Right ventricle myocardium superior (tissue), 1 donor: Measurements from ENCODE around the gene GPR32. TPM values are rescaled to one million over a fixed set of nuclear protein-coding genes. Genes with fewer than 3 reads are reported as not detected.
"Not testable (repeated sequence)": the region's sequence is repeated elsewhere in the genome, so short reads cannot be mapped to it uniquely, and the experiment has no call there.

Experiments
- ATAC-seq: fragments of 200-7000 bp; cut with Tn5 transposase; one replicate; pipeline ENCODE4 v1.9.1; 2020; ENCODE audit warnings: mild to moderate bottlenecking; ENCODE audit not compliant: poor library complexity
- DNase-seq: peaks from one replicate; pipeline ENCODE4 v3.0.0-alpha.2; 2020
- intact Hi-C: fragments of 100-400 bp; cut with DNase I; formaldehyde crosslinking; loops from one replicate; pipeline ENCODE4 v1.11.2; 2022
- total RNA-seq: library from RNA; stranded (reverse); fragmentation: NEBNext Ultra II Directional; extraction: Animal tissue kit (Norgen Biotek cat#: 25700); gene quantifications from one replicate; pipeline ENCODE4 v1.2.1, GENCODE V29; 2021
- donor health status: DM: no; HTN: yes; CAD: no; lungs with severe emphysema.

GPR32 gene
- total RNA-seq, 1 donor from 2014 or later = not detected

- intact Hi-C loops = no loop called here
- DNase-seq = no peak
- no peak for ATAC-seq
These were observed 7.0 kb downstream of the GPR32 start for GRCh38 chr19:50777261-50777660.

- ATAC-seq (no peak), DNase-seq (no peak)
- intact Hi-C loops = no loop called here
These were observed 7.6 kb downstream of the GPR32 start for GRCh38 chr19:50777830-50778303.

GRCh38 chr19:50778906-50779430 lies 8.7 kb downstream of the GPR32 start:
- intact Hi-C loops = no loop called here
- no peak for DNase-seq
- ATAC-seq = no peak

- no peak for ATAC-seq
- no peak for DNase-seq
- intact Hi-C loops = loop anchor here (5.0 to 10.0 kb wide), 2 partner anchors 105 to 412 kb away; partner anchors contain the start of gene NAPSA
These were observed 9.5 kb downstream of the GPR32 start for GRCh38 chr19:50779504-50780457.

GRCh38 chr19:50780753-50781435 lies 10.6 kb downstream of the GPR32 start:
- DNase-seq (no peak), ATAC-seq (no peak)
- intact Hi-C loops = loop anchor here (5.0 to 10.0 kb wide), 2 partner anchors 106 to 414 kb away; partner anchors contain the start of gene NAPSA

- intact Hi-C loops = loop anchor here (2.0 to 10.0 kb wide), 3 partner anchors 109 to 416 kb away; partner anchors contain the start of gene NAPSA
- ATAC-seq, DNase-seq: not testable (repeated sequence)
These were observed 13.5 kb downstream of the GPR32 start for GRCh38 chr19:50783848-50784152.

GRCh38 chr19:50784710-50785109 lies 14.4 kb downstream of the GPR32 start:
- intact Hi-C loops = loop anchor here (5.0 to 10.0 kb wide), 2 partner anchors 110 to 417 kb away; partner anchors contain the start of gene NAPSA
- no peak for DNase-seq
- no peak for ATAC-seq

GRCh38 chr19:50785329-50785728 lies 15.1 kb downstream of the GPR32 start:
- ATAC-seq = no peak
- intact Hi-C loops = loop anchor here (10.0 kb wide), 1 partner anchor 111 kb away; no protein-coding TSS in a partner anchor
- no peak for DNase-seq

GRCh38 chr19:50790396-50790795 lies 20.1 kb downstream of the GPR32 start, which contains the start of gene ACP4:
TSS of gene ACP4 (plus strand) at chr19:50790415. CDS start at chr19:50790415, 0 bp downstream.
- DNase-seq (peak; percentile 36), ATAC-seq (no peak)
- intact Hi-C loops = no loop called here

- DNase-seq (no peak), ATAC-seq (no peak)
- intact Hi-C loops = no loop called here
These were observed 20.7 kb downstream of the GPR32 start for GRCh38 chr19:50790922-50791467.

GRCh38 chr19:50791594-50792271 lies 21.5 kb downstream of the GPR32 start:
- intact Hi-C loops = no loop called here
- DNase-seq = no peak
- no peak for ATAC-seq

- intact Hi-C loops = no loop called here
- DNase-seq = no peak
- ATAC-seq = no peak
These were observed 22.3 kb downstream of the GPR32 start for GRCh38 chr19:50792272-50793250.

- no peak for DNase-seq
- intact Hi-C loops = no loop called here
- ATAC-seq = no peak
These were observed 23.3 kb downstream of the GPR32 start for GRCh38 chr19:50793558-50794065.

GRCh38 chr19:50794074-50794875 lies 24.0 kb downstream of the GPR32 start:
- ATAC-seq = no peak
- no peak for DNase-seq
- intact Hi-C loops = no loop called here

GRCh38 chr19:50794876-50795663 lies 24.8 kb downstream of the GPR32 start:
- DNase-seq (no peak), ATAC-seq (no peak)
- intact Hi-C loops = no loop called here
